DMS153 treated with DMSO at 0.1 percent for 48 hours (cell line): ENCODE measurements around the gene FSIP1.

Experiments
- DNase-seq: peaks from one replicate; lab custom pipeline; 2025; ENCODE audit not compliant: unreplicated experiment; lab: John Stamatoyannopoulos, UW

FSIP1 gene

DNA sequence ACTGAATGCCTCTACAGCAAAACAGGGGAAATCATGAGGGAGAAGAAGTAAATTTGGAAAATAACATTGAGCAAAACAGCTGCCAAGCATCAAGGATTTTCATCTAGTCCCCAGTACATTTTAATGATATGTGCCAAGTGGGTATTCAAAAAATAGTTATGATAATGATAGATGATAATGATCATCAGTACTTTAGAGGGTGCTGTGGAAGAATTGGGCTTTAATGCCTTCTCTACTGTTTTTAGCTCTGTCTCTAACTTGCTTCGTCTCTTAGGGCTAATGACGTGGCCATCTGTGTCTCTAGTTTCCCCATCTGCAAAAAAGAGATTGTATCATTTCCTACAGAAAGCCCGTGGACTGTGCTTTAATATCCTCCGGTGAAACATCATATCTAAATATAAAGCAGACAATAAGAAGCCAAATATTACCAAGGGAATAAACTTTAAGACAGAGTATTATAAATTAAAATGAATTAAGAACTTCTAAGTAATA lies 10.2 kb upstream of the FSIP1 start:
- no peak for DNase-seq

DNA sequence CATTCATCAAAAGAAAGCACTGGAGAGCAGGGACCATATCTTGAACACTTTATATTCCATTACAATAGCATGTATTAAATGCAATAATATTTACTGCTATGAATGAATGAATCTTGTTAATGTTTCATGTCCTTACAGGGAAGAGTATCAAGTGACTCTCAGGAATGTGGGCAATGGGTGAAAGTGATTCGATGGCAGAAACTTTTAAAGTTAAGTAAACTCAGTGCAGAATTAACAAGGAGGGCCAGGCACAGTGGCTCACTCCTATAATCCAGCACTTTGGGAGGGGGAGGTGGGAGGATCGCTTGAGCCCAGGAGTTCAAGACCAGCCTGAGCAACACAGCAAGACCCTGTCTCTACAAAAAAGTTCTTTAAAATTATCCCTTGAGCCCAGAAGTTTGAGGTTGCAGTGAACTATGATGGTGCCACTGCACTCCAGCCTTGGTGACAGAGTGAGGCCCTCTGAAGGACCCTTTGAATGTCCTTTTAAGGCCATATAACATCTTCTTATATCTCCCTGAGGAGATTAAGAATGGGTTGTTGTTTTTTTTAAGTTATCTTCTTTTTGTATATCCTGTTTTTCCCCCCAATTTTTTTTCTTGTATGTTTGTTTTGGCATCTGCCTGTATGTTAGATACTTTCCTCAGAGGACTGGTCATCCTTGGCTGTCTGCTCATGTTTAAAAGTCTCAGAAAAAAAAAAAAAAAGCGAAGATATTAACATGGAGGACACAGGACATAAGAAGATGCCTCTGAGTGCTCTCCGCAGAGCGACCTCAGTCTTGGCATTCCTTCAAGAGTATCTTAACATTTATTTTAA lies 9.6 kb upstream of the FSIP1 start:
- no peak for DNase-seq

DNA sequence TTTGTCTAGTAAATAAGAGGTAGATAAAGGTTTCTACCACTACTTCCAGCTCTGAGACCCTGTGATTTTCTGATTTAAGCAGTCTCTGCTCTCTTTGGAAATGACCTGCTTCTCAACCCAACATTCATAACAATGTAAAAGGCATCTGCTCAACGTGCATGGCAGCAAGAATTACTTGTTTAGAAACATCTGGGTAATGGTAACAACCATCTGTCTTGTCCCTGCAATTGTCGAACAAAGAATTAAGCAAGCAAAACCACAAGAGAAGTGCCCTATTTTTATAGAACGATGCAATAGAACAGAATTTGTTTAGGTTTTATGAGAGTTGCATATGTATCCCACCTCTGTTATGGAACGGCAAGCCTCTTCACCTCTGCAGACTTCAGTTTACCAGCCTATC lies 7.1 kb upstream of the FSIP1 start:
- no peak for DNase-seq

DNA sequence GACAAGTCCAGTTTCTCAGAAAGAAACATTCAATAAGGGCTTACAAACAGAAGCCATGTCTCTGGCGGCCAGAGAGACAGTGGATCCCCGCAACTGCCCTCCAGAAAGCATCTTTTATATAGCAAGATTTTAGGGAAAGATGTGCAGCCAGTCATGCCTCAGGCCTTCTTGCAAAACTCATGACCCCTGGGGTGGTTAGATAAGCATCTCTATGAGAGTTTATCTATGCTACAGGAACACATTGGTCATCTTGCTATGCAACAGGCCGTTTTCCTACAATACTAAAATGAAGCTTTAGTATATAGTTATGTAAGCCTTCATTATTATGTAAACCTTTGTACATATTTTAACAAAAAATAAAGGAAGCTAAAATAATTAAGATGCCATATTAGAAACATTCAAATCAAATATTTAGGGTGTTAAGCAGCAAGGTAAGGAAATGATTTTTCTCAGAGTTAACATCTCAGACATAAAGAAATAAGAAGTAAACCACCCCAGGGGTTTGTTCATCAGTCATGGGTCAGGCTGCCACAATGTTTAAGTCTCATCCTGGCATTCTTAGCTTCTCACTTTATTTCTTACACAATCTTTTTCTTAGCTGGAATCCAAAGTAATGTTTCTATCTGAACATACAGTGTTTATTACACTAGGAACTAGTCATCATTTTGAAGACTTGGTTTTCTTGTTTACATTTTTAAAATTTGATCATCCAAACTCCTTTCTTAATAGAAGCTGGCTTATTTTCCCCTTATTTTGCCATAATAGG lies 6.3 kb upstream of the FSIP1 start:
- no peak for DNase-seq

DNA sequence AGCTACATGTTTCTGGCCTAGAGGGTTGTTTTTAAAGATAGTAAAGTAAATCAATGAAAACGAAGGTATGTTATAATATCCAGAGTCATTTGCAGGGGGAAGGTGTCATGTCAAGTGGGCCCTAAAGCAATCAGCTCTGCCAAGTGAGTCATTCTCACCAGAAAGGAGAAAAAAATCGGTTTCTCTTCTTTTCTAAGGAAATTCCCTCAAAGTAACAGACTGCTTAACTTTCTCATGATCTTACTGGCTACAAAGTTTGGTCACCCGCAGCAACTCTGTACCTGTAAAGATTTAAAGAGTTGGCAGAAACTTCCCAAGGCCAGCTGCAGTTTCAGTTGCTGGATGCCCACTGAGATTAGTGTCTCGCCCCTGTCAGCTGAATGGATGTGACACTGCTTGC lies 5.5 kb upstream of the FSIP1 start:
- DNase-seq, result no peak

DNA sequence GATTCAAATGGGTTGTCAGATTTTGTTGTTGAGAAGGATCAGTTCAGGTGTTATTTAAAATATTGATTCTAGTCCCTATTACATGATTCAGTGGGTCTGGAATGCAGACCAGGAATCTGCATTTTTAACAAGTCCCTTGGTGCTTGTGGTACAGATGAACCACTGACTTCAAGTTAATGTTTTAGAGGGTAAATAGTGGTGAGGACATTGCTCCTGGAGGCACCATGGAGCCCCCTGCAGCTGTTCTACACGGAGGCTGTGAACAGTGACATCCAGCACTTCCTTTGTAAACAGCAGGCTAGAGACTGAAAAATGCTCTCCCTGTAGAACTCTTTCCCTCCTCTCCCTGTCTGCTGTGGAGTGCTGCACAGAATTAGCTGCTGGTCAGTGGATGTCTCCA lies 4.8 kb upstream of the FSIP1 start:
- no peak for DNase-seq

DNA sequence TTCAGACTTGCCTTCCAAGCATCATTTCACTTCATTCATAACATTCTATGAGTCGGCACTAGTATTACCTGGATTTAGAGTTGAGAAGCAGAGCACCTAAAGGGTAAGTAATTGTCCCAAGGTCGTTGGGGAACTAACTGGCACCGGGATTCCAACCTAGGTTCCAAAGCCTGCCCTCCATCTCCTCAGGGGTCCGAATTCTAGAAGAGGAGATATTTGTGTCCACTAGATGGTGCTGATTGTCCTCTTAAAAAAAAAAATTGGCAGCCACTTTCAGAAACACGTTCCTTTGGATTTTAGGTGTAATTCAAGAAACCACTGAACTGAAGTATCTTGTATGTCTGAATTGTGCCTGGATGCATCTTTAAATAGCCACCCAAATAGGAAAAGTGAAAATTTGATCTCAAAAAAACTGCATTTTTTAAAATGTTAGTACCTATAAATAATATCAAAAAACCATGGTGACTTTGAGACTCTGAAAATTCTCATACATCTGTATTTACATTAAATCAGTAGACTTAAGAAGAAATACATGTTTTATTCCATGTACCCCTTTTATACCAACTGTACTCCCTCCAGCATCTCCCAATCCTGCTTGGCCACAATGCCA lies 3.9 kb upstream of the FSIP1 start:
- peak; percentile 33 for DNase-seq

DNA sequence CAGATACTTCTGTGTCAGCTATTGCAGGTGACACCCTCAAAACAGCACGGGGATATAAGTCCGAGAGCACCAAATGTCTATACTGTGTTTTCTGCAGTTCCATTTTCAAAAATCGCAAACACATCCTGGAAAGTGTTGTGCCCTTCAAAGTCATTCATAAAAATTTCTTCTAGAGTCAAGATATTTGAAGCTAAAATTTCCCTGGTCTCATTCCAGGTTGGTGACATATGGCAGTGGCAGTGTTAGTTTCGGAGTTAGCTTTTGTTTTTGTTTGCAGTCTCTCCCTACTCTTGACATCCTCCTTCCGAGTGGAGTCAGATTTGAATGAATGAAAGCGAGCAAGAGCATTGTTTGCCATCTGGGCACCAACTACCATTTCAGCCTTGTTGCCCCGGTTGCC lies 3.2 kb upstream of the FSIP1 start:
- no peak for DNase-seq

DNA sequence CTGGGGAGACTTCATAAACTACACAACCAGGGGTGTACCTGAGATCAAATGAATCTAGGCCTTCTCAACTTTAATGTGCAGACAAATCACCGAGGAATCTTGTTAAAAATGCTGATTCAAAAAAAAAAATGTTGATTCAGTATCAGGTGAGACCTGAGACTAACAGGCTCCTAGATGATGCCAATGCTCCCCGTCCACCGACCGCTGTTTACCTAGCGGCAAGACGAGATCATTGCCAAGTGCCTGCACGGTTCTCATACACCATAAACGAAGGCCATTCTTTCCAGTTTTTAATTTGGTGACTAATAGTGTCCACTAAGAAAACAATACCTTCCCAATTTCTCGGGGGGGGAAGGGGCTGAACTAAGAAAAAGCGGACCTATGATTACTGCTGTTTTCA lies 2.5 kb upstream of the FSIP1 start:
- no peak for DNase-seq

DNA sequence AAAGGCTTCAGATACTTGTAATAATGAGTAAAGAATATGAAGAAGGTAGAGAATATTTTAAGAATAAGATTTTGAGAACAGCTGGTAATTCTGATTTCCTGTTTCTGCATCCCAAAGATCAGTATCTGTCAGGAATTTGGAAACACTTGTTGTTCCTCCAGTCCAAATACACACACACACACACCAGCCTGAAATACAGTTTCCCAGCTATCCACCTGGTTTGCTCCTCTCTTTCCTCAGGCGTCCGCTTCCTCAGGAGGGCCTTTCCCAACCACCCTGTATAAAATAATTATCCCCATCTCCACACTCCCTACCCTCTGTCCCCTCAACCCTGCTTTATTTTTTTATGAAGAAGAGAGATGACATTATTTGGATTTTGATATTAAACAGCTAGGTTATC lies 2.0 kb upstream of the FSIP1 start:
- DNase-seq, result no peak

DNA sequence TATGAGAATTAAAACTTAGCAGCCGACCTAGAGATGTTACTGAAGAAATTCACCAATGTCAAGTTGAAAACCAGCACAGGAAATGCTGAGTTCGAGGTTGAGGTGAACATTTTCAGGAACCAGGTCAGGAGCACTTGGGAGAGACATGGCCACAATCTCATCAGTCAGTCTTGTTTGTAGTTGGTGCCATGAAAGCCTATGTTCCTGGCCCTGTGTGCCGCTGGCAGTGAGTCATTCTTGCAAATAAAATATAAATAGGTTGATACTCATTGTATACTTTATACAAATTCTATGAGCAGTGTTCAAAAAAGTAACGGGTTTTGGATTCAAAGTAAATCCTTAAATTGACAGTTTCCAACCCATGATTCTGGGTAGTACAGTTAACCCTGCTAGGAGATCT lies 1.5 kb upstream of the FSIP1 start:
- no peak for DNase-seq

DNA sequence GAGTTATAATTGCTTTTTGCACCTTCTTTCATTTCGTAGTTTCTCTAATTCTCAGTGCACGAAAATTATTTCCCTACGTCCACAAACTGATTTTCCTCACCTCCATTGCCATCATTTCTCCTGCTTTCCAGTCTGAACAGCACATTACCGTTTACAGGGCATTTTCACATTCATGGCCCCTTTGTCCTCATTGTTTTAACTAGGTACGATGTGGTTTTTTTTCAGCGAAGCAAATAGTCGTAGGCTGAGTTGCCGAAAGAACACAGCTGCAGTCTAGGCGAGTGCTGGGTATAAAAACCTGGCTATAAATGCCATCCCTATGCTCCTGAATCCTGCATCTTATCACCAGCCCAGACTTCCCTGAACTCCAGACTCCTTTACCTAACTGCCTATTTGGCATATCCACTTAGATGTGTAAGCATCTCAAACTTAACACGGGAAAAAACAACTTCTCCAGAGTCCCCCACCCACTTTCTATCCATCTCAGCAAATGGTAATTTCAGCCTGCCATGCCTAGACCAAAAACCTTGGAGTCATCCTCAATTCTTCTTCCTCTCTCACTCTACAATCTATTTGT lies 691 bp upstream of the FSIP1 start:
- no peak for DNase-seq

DNA sequence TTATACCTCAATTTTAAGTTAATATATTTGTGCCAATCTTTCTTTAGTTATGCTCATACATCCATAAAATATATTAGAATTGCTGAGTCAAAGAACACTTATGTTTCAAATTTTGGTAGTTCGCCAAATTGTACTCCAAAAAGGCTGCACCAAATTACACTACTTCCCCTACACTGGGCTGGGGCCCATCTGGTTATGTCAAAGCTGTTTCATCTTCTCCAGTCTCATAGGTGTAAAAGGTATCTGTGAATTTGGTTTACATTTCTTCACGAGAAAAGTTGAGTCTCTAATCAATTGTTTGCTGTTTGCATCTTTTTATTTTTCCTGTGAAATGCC lies 706 bp downstream of the FSIP1 start:
- DNase-seq, result no peak

DNA sequence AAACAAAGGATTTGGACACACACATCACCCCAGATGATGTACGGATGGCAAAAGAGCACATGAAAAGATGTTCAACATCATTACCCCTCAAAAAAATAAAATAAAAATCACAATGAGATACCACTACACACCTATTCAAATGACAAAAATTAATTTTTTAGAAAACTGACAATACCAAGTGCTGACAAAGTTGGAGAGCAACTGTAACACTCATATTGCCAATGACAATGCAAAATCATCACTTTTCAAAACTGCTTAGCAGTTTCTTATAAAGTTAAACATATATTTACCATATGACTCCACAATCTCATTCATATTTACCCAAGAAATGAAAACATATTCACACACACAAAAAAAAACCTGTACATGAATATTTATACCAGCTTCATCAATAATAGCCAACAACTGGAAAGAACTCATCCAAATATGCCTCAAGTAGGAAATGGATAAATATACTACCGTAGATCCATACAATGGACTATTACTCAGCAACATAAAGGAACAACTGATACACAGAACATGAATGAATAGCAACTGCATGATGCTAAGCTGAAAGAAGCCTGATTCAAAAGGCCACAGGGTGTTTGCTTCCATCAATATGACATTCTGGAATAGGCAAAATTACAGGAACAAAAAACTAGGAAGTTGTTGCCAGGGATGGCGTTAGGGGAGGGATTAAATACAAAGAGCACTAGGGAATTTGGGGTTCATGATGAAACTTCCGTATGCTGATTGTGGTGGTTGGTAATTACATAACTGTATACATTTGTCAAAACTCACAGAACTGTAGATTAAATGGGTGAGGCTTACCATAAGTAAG lies 1.3 kb downstream of the FSIP1 start:
- no peak for DNase-seq

DNA sequence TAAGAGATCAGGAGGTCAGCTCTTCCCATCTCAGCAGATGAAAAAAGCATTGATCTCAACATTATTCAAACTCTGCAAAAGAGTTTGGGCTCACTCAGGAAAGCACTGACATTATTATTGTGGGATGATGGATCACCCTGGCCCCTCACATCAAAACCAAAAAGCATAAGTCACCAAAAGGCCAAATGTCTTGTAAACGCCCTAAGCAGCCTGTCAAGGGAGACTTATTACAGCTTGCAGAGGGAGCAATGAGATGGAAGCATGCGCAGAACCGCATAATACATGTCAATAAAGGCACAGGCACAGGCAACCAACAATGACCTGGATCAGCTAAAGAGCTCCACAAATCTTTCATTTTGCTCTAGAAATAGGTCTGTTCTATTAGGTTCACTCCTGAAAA lies 4.6 kb downstream of the FSIP1 start:
- no peak for DNase-seq

DNA sequence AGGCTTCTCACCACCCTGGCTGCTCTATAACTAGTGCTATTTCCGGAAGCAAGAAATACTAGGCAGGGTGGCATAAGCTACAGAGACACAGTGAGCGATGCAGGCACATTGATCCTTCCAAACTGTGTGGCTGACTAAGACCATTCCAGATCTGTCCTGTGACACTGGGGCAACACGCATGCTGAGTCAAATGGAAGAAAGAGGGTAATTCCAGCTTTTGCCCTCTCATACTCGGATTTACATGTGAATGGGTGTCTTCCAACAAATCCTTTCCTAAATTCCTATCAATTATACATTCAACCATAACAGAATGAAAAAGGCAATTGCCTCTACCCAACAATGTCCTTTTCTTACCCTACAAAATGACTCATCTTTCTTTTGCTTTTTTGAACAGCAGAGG lies 5.1 kb downstream of the FSIP1 start:
- no peak for DNase-seq

DNA sequence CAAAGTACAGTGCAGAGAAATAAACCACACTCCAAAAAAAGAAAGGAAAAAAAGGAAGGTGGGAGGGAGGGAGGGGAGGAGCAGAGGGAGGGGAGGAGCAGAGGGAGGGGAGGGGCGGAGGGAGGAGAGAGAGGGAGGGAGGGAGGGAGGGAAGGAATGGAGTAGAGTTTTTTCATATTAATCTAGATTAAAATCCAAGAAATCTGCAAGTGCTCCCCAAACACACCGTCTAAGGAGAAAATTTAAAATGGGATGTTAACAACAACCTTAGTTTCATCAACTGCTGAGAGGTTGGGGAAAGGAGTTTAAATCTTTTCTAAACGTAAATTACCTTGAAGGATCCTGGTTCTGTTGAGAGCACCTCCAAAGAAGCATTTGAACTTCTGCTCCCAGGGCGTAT lies 6.6 kb downstream of the FSIP1 start:
- DNase-seq, result no peak

DNA sequence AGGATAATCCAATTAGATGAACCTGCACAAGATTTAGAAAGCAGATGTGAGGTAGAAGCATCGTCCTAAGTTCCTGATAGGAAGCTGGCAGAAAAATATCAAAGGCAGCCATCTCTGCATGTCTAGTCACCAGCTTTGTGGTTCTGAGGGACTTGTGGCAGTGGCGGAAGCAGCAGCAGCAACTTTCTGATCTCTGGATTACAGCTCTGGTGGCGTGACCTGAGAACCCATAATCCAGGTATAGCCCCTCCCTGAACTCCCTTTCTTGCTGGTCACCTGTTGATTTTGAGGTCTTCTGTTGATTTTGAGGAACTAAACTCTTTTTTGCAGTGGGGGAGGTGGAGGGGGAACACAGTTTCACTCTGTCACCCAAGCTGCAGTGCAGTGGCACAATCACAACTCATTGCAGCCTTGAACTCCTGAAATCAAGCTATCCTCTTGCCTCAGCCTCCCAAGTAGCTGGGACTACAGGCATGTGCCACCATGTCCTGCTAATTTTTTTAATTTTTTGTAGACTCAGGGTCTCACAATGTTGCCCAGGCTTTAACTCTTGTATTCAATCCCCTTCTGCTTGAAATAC lies 7.9 kb downstream of the FSIP1 start:
- DNase-seq, result no peak

DNA sequence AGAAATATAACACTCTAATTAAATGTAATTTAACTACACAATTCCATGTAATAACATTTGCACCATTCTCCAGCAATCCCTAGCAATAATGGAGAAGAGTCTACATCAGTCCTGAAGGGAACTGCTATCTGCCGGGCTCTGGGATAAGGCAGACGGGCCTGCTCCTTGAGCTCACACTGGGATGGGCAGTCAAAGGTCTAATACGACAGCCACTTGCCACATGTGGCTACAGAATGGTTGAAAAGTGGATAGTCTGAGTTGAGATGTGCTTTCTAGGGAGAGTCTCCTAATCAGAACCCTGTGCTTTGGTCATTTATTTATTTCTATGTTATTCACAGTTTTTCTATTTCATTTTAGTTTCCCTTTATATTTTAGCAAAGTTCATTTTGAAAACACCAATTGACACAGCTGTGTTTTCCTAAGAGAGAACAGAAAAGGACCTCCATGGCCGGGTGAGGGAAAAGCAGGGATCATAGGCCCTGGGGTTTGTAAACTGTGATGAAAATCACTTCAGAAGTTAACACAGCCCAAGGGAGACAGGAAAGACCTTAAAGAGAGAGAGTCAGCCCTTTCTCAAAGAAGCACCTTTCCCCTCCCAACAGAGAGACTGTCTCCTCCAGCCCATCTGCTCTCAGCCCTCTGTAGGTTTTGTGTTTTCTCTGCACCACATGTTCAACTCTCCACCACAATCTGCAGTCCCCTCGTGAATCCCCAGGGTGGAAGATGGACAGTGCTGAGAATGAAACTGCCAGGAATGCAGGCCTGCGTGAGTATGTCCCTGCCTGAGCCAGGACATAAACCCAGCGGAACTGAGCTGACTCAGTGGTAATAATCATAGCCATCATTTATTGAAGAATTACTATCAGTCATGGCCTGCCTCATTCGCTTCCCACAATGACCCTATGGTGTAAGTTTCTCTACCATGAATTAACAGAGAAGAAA lies 11.6 kb downstream of the FSIP1 start:
- no peak for DNase-seq

DNA sequence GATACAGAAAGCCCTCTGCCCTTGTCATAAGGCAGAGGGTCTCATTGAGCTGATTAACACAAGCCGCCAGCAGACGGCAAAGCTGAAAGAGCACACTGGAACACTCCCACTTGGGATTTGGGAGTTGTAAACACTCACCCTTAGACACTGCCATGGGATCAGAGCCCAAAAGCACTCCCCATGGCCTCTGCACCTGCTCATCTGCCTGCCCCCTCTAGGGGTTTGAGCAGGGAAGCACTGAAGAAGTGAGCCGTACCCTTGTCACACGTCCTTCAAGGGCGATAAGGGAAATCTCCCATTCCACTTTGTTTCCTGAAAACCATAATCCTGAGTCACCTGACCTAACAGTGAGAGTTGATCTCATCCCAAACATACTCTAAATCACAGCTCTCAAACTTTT lies 14.7 kb downstream of the FSIP1 start:
- no peak for DNase-seq
